ENCODE measurements around the gene FAM187B. TPM values are rescaled to one million over a fixed set of nuclear protein-coding genes. Genes with fewer than 3 reads are reported as not detected.

Gene FAM187B
- total and polyA plus RNA-seq, 2 experiments from 2014 or later: 0.23 TPM; not detected in 1

DNA sequence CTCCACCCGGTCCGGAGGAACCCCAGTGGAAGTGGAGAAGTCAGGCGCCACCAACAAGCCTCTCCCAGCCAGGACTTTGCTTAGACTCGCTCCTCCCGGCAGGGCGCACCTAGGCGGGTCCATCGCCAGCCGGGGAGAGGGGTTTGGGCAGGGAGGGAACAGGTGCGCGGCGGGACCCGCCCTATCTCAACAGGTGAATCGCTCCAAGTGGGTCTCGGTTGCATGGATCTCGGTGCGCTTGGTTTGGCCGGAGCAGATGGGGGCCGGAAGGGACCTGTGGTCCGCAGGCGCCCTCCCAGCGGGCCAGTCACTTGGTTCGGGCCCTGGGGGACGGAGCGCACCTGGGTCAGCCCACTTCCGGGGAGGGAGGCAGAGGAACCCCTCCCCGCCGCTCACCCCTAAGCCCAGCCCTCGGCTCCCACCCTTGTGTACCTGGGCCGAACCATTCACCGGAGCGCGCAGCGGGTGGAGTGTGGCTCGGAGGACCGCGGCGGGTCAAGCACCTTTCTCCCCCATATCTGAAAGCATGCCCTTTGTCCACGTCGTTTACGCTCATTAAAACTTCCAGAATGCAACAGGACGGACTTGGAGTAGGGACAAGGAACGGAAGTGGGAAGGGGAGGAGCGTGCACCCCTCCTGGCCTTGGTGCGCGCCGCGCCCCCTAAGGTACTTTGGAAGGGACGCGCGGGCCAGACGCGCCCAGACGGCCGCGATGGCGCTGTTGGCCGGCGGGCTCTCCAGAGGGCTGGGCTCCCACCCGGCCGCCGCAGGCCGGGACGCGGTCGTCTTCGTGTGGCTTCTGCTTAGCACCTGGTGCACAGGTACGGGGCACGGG is 20.0 kb upstream of the FAM187B start, which contains the start of gene LSR:
LSR (plus strand) TSS at position 693 of the 836 bp plus-strand sequence; CDS start at position 714, 21 bp downstream.
- peak within 1 kb of the TSS; percentile 83 for H3K4me3 ChIP-seq
- H3K4me2 ChIP-seq: peak within 1 kb of the TSS; percentile 93
- no peaks in the 10 kb centered on the region for H3K27me3 ChIP-seq (ENCODE audit: insufficient read depth)
- H3K4me1 ChIP-seq (ENCODE audit: insufficient read depth): peaks cover 12% of the 10 kb centered on the region
- H3K27me3 Mint-ChIP-seq (ENCODE audit: insufficient read depth, low read depth, poor library complexity): peaks cover 23% of the 10 kb centered on the region
- peak; percentile 98 for DNase-seq (ENCODE audit: low spot score)
- peak; percentile 85 for ATAC-seq
- peak within 1 kb of the TSS; percentile 94 for H2AFZ ChIP-seq
- H3K4me1 Mint-ChIP-seq: peaks cover 39% of the 10 kb centered on the region
- peaks cover 4% of the 10 kb centered on the region; the same call in 1 of the 3 replicates for H3K9me3 Mint-ChIP-seq
- peaks cover 33% of the 10 kb centered on the region for H4K20me1 ChIP-seq (replicated peaks; ENCODE audit: insufficient read depth)
- peaks cover 45% of the 10 kb centered on the region for H3K79me2 ChIP-seq (replicated peaks; ENCODE audit: insufficient read depth)
- H3K9me2 ChIP-seq (ENCODE audit: insufficient read depth): no peaks in the 10 kb centered on the region
- peak within 1 kb of the TSS; percentile 95 for H3K4me3 Mint-ChIP-seq
- peaks cover 47% of the 10 kb centered on the region for H3K36me3 Mint-ChIP-seq (ENCODE audit: low read depth)
- H3F3A ChIP-seq (replicated peaks; ENCODE audit: low read depth): no peaks in the 10 kb centered on the region
- peak within 1 kb of the TSS; percentile 100 for H3K27ac Mint-ChIP-seq
- peaks cover 10% of the 10 kb centered on the region for H3K36me3 ChIP-seq (ENCODE audit: insufficient read depth)
- TF ChIP-seq STAT1 (IDR thresholded peaks at IDR 0.05; ENCODE audit: unreplicated experiment) (no peak), EZH2phosphoT487 (IDR thresholded peaks at IDR 0.05; ENCODE audit: unreplicated experiment) (no peak), EZH2 (IDR thresholded peaks at IDR 0.05; ENCODE audit: low read depth, unreplicated experiment) (no peak), POLR2AphosphoS5 (IDR thresholded peaks at IDR 0.05; ENCODE audit: low read depth) (peak; percentile 98), CREB1 (CRISPR knock-in tag; IDR thresholded peaks at IDR 0.05; ENCODE audit: low read depth) (0 out of 2 replicates have a peak, but pooled peaks have one; percentile 32)
- TF ChIP-seq, protein P1, sequence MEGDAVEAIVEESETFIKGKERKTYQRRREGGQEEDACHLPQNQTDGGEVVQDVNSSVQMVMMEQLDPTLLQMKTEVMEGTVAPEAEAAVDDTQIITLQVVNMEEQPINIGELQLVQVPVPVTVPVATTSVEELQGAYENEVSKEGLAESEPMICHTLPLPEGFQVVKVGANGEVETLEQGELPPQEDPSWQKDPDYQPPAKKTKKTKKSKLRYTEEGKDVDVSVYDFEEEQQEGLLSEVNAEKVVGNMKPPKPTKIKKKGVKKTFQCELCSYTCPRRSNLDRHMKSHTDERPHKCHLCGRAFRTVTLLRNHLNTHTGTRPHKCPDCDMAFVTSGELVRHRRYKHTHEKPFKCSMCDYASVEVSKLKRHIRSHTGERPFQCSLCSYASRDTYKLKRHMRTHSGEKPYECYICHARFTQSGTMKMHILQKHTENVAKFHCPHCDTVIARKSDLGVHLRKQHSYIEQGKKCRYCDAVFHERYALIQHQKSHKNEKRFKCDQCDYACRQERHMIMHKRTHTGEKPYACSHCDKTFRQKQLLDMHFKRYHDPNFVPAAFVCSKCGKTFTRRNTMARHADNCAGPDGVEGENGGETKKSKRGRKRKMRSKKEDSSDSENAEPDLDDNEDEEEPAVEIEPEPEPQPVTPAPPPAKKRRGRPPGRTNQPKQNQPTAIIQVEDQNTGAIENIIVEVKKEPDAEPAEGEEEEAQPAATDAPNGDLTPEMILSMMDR (conservative IDR thresholded peaks at IDR 0.05; ENCODE audit: low read depth in 2 of 2): 0 out of 4 replicates have a peak, but pooled peaks of 1 of the 2 experiments have one; percentile 3
- TF ChIP-seq, protein P2, sequence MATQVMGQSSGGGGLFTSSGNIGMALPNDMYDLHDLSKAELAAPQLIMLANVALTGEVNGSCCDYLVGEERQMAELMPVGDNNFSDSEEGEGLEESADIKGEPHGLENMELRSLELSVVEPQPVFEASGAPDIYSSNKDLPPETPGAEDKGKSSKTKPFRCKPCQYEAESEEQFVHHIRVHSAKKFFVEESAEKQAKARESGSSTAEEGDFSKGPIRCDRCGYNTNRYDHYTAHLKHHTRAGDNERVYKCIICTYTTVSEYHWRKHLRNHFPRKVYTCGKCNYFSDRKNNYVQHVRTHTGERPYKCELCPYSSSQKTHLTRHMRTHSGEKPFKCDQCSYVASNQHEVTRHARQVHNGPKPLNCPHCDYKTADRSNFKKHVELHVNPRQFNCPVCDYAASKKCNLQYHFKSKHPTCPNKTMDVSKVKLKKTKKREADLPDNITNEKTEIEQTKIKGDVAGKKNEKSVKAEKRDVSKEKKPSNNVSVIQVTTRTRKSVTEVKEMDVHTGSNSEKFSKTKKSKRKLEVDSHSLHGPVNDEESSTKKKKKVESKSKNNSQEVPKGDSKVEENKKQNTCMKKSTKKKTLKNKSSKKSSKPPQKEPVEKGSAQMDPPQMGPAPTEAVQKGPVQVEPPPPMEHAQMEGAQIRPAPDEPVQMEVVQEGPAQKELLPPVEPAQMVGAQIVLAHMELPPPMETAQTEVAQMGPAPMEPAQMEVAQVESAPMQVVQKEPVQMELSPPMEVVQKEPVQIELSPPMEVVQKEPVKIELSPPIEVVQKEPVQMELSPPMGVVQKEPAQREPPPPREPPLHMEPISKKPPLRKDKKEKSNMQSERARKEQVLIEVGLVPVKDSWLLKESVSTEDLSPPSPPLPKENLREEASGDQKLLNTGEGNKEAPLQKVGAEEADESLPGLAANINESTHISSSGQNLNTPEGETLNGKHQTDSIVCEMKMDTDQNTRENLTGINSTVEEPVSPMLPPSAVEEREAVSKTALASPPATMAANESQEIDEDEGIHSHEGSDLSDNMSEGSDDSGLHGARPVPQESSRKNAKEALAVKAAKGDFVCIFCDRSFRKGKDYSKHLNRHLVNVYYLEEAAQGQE (IDR thresholded peaks at IDR 0.05; ENCODE audit: unreplicated experiment): peak; percentile 40
- TF ChIP-seq, protein P3, sequence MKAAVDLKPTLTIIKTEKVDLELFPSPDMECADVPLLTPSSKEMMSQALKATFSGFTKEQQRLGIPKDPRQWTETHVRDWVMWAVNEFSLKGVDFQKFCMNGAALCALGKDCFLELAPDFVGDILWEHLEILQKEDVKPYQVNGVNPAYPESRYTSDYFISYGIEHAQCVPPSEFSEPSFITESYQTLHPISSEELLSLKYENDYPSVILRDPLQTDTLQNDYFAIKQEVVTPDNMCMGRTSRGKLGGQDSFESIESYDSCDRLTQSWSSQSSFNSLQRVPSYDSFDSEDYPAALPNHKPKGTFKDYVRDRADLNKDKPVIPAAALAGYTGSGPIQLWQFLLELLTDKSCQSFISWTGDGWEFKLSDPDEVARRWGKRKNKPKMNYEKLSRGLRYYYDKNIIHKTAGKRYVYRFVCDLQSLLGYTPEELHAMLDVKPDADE (IDR thresholded peaks at IDR 0.05): no peak; the same call in 1 of the 2 replicates
- H3K27ac ChIP-seq (ENCODE audit: low read depth): peak within 1 kb of the TSS; percentile 100
